HepG2 (cell line): ENCODE data around the gene IGF2BP1. TPM values are rescaled to one million over a fixed set of nuclear protein-coding genes. Genes with fewer than 3 reads are reported as not detected.

Experiments
- ARNT ChIP-seq: fragments of 450-650 bp; IDR thresholded peaks from 2 replicates; pipeline ENCODE4 v1.6.1; 2017
- CBX2 ChIP-seq, 2 experiments: fragments of 200-600 bp in 1 of 2; sonication (generic); formaldehyde crosslinking in 1 of 2; IDR thresholded peaks; 2 replicates each; pipeline versions ENCODE4 v1.7.0 to v1.8.1; 2018 to 2022; ENCODE audit warnings: low read depth in 2 of 2, low read length in 1 of 2, mild to moderate bottlenecking in 1 of 2, missing genetic modification reagents in 1 of 2
- FOXA3 ChIP-seq: IDR thresholded peaks from 2 replicates; pipeline ENCODE4 v1.6.1; 2016; ENCODE audit warnings: missing genetic modification reagents, missing compliant biosample characterization
- GMEB1 ChIP-seq: sonication (generic); formaldehyde crosslinking; IDR thresholded peaks from 2 replicates; pipeline ENCODE4 v1.5.1; 2020; ENCODE audit warnings: missing genetic modification reagents, mild to moderate bottlenecking, borderline replicate concordance
- HIC2 ChIP-seq: sonication (generic); formaldehyde crosslinking; IDR thresholded peaks from 2 replicates; pipeline ENCODE4 v1.9.0; 2022; ENCODE audit warnings: low read depth, missing genetic modification reagents
- IRX3 ChIP-seq: sonication (generic); formaldehyde crosslinking; IDR thresholded peaks from 2 replicates; pipeline ENCODE4 v1.8.1; 2023; ENCODE audit warnings: mild to moderate bottlenecking, low read depth, missing genetic modification reagents, borderline replicate concordance
- MATR3 ChIP-seq: sonication (generic); formaldehyde crosslinking; IDR thresholded peaks from 2 replicates; pipeline ENCODE4 v1.4.0; 2020; ENCODE audit warnings: missing genetic modification reagents
- RORA ChIP-seq: sonication (generic); formaldehyde crosslinking; IDR thresholded peaks from 2 replicates; pipeline ENCODE4 v1.5.0; 2020; ENCODE audit warnings: mild to moderate bottlenecking, missing genetic modification reagents, moderate library complexity
- SRSF1 ChIP-seq: fragments of 200-400 bp; formaldehyde crosslinking; optimal IDR thresholded peaks from 2 replicates; pipeline ENCODE3; 2017; ENCODE audit warnings: mild to moderate bottlenecking, low read depth, low read length, moderate library complexity
- TBP ChIP-seq: sonication (generic); formaldehyde crosslinking; IDR thresholded peaks from 2 replicates; pipeline ENCODE4 v1.5.0; 2020; ENCODE audit warnings: missing genetic modification reagents
- U2AF2 ChIP-seq: fragments of 200-400 bp; formaldehyde crosslinking; IDR thresholded peaks from 2 replicates; pipeline ENCODE4 v1.6.1; 2017; ENCODE audit warnings: low read depth, mild to moderate bottlenecking, low read length
- ZBTB49 ChIP-seq: sonication (generic); formaldehyde crosslinking; IDR thresholded peaks from 2 replicates; pipeline ENCODE4 v1.4.0; 2020; ENCODE audit warnings: missing genetic modification reagents, borderline replicate concordance
- ZFP90 ChIP-seq: sonication (generic); formaldehyde crosslinking; IDR thresholded peaks from 2 replicates; pipeline ENCODE4 v1.8.0; 2022; ENCODE audit warnings: missing genetic modification reagents, mild to moderate bottlenecking, inconsistent platforms, borderline replicate concordance
- ZNF274 ChIP-seq: sonication (generic); formaldehyde crosslinking; IDR thresholded peaks from 2 replicates; pipeline ENCODE4 v1.5.1; 2020; ENCODE audit warnings: mild to moderate bottlenecking, missing genetic modification reagents
- ZNF431 ChIP-seq: sonication (generic); formaldehyde crosslinking; IDR thresholded peaks from 2 replicates; pipeline ENCODE4 v1.9.0; 2022; ENCODE audit warnings: missing genetic modification reagents, low read depth, mild to moderate bottlenecking, borderline replicate concordance
- ZNF574 ChIP-seq: sonication (generic); formaldehyde crosslinking; IDR thresholded peaks from 2 replicates; pipeline ENCODE4 v1.4.0; 2020; ENCODE audit warnings: missing genetic modification reagents
- ZNF580 ChIP-seq: IDR thresholded peaks from 2 replicates; pipeline ENCODE4 v1.6.1; 2016; ENCODE audit warnings: low read depth, borderline replicate concordance
- polyA plus RNA-seq, 8 experiments: library from polyadenylated mRNA; depleted of rRNA in 3 of 8; stranded (reverse) in 7 of 8; unstranded in 1 of 8; fragments of >200 nt; fragmentation: Illumina TruSeq in 4 of 8; extraction: Trizol in 4 of 8; gene quantifications; 2 replicates each; pipeline versions ENCODE4 v1.2.1 to v1.2.3, GENCODE V29; 2011 to 2016; ENCODE audit warnings: low read depth in 4 of 8, missing spikeins in 1 of 8, mixed read lengths in 1 of 8; ENCODE audit not compliant: insufficient read depth in 1 of 8
- total RNA-seq, 5 experiments: library from RNA; depleted of rRNA; stranded (reverse); fragments of >200 nt; fragmentation: Illumina TruSeq; extraction: Trizol; gene quantifications; 2 replicates each; pipeline ENCODE4 v1.2.3, GENCODE V29; 2016; ENCODE audit warnings: low read depth in 1 of 5

IGF2BP1 gene
- total and polyA plus RNA-seq, 2 of the 13 experiments (the other 11 are each of a cell fraction or from before 2014, with no cell fraction given) = 29.7 to 75.1 TPM

- TF ChIP-seq ZFP90 (CRISPR knock-in tag) (0 out of 2 replicates have a peak, but pooled peaks have one; percentile 38), SRSF1 (peak; percentile 92), TBP (CRISPR knock-in tag) (no peak), RORA (no peak), MATR3 (no peak), ZNF431 (no peak), ZNF574 (no peak), FOXA3 (CRISPR knock-in tag) (peak; percentile 29; the same call in 1 of the 2 replicates), ARNT (no peak), U2AF2 (no peak), ZBTB49 (CRISPR knock-in tag) (no peak), IRX3 (CRISPR knock-in tag) (no peak), ZNF274 (CRISPR knock-in tag) (0 out of 2 replicates have a peak, but pooled peaks have one; percentile 12), GMEB1 (CRISPR knock-in tag) (no peak), ZNF580 (CRISPR knock-in tag) (peak; percentile 39; the same call in 1 of the 2 replicates), CBX2 (IDR thresholded peaks at IDR 0.05; ENCODE audit: low read depth, low read length) (no peak), CBX2 (CRISPR knock-in tag; IDR thresholded peaks at IDR 0.05; ENCODE audit: low read depth) (no peak), HIC2 (no peak; the same call in 1 of the 2 replicates)
These were observed 1.6 kb downstream of the IGF2BP1 start (continued) for GRCh38 chr17:48998587-48999440.
